Lower leg skin (tissue), 4 donors: ENCODE measurements around the gene SLC5A5. TPM values are rescaled to one million over a fixed set of nuclear protein-coding genes. Genes with fewer than 3 reads are reported as not detected.

Source experiments
- DNase-seq, 2 donors: peaks; one replicate each; pipeline ENCODE4 v3.0.0-alpha.2; 2019; ENCODE audit warnings: low spot score in 2 of 2
- H3K4me3 ChIP-seq: fragments of 200-600 bp; sonication (generic); 2 replicates; pipeline ENCODE4 v1.5.1; 2017; ENCODE audit warnings: mild to moderate bottlenecking, low read depth; ENCODE audit not compliant: poor library complexity, severe bottlenecking
- POLR2A ChIP-seq, 2 donors: fragments of 450-650 bp; IDR thresholded peaks; one replicate each; pipeline ENCODE4 v1.6.1; 2016 to 2017; ENCODE audit warnings: antibody characterized with exemption in 2 of 2, mild to moderate bottlenecking in 1 of 2, moderate library complexity in 1 of 2
- WGBS, 2 donors: methylation state at CpG; one replicate each; pipeline ENCODE4 v1.1.5; 2018; 5-methylcytosine and 5-hydroxymethylcytosine counted together
- intact Hi-C: fragments of 100-400 bp; cut with DNase I; formaldehyde crosslinking; loops from one replicate; pipeline ENCODE4 v1.15.0; 2023; ENCODE audit warnings: low total_unique reads
- total RNA-seq, 4 donors: library from RNA; depleted of rRNA; stranded (reverse); fragments of >200 nt; gene quantifications; one replicate each; pipeline ENCODE4 v1.1.0, GENCODE V29; 2016
- TF ChIP-seq, protein P1 (sequence below), 3 donors: fragments of 450-650 bp; IDR thresholded peaks; one replicate each; pipeline ENCODE4 v1.5.1; 2016; ENCODE audit warnings: antibody characterized with exemption in 3 of 3, mild to moderate bottlenecking in 3 of 3, moderate library complexity in 2 of 3

The SLC5A5 gene
- total RNA-seq, 4 donors from 2014 or later = not detected

DNA sequence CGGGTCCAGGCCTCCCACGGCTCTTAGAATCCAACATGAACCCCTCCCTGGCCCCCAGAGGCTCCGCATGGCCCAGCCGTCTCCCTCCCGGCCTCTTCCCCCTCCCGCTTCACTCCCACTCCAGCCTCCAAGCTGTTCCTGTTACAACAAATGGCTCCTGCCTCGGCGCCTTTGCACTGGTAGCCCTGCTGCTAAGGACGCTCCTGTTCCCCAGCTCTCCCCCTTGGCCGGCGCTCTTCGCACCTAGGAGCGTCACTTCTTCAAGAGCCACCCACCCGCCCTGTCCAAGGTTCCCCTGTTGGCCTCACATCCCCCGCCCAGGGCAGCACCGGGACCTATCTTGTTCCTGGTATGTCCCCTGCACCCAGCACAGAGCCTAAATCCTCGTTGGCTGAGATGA, 70.4 kb downstream of the SLC5A5 start:
- TF ChIP-seq, protein P1, sequence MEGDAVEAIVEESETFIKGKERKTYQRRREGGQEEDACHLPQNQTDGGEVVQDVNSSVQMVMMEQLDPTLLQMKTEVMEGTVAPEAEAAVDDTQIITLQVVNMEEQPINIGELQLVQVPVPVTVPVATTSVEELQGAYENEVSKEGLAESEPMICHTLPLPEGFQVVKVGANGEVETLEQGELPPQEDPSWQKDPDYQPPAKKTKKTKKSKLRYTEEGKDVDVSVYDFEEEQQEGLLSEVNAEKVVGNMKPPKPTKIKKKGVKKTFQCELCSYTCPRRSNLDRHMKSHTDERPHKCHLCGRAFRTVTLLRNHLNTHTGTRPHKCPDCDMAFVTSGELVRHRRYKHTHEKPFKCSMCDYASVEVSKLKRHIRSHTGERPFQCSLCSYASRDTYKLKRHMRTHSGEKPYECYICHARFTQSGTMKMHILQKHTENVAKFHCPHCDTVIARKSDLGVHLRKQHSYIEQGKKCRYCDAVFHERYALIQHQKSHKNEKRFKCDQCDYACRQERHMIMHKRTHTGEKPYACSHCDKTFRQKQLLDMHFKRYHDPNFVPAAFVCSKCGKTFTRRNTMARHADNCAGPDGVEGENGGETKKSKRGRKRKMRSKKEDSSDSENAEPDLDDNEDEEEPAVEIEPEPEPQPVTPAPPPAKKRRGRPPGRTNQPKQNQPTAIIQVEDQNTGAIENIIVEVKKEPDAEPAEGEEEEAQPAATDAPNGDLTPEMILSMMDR (IDR thresholded peaks at IDR 0.05) = no peak
- no peak for TF ChIP-seq POLR2A (IDR thresholded peaks at IDR 0.05)
- intact Hi-C loops = loop anchor here (5.0 to 10.0 kb wide), 2 partner anchors 50 to 123 kb away; no protein-coding TSS in a partner anchor
- WGBS, 2 donors = 73 to 77% methylated on average over 17 of the region's 17 CpGs
- DNase-seq = no peak
- H3K4me3 ChIP-seq = no peak overlapping the region

DNA sequence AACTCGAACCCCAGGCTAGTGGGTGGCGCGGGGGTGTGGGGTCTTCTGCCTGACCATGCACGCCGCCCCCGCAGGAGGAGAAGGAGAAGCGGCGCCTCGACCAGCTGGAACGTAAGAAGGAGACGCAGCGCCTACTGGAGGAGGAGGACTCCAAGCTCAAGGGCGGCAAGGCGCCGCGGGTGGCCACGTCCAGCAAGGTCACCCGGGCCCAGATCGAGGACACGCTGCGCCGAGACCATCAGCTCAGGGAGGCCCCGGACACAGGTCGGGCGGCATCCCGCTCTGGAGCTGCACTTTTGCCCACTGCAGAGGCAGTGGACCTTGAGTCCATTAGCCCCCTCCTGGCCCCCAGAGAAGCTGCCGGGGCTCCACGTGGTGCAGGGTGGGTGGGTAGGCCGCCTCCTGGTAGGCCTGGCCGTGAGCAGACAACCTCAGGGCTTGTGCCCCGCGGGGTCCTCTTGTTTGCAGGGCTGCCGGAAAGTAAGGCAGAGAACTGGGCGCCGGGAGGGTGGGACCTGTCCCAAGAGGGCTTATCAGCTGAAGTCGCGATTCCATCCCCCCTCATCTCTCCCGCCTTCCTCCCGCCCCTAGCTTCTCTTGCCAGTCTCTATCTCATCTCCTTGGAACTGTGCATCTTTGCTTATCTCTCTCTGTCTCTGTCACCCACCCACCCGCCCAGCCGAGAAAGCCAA, 71.0 kb downstream of the SLC5A5 start:
- TF ChIP-seq POLR2A (IDR thresholded peaks at IDR 0.05) = no peak
- TF ChIP-seq, protein P1 (IDR thresholded peaks at IDR 0.05) = no peak
- intact Hi-C loops = loop anchor here (5.0 to 10.0 kb wide), 2 partner anchors 50 to 122 kb away; no protein-coding TSS in a partner anchor
- H3K4me3 ChIP-seq = no peak overlapping the region
- WGBS, 2 donors = 73 to 74% methylated on average over 33 to 39 of the region's 41 CpGs
- no peak for DNase-seq

DNA sequence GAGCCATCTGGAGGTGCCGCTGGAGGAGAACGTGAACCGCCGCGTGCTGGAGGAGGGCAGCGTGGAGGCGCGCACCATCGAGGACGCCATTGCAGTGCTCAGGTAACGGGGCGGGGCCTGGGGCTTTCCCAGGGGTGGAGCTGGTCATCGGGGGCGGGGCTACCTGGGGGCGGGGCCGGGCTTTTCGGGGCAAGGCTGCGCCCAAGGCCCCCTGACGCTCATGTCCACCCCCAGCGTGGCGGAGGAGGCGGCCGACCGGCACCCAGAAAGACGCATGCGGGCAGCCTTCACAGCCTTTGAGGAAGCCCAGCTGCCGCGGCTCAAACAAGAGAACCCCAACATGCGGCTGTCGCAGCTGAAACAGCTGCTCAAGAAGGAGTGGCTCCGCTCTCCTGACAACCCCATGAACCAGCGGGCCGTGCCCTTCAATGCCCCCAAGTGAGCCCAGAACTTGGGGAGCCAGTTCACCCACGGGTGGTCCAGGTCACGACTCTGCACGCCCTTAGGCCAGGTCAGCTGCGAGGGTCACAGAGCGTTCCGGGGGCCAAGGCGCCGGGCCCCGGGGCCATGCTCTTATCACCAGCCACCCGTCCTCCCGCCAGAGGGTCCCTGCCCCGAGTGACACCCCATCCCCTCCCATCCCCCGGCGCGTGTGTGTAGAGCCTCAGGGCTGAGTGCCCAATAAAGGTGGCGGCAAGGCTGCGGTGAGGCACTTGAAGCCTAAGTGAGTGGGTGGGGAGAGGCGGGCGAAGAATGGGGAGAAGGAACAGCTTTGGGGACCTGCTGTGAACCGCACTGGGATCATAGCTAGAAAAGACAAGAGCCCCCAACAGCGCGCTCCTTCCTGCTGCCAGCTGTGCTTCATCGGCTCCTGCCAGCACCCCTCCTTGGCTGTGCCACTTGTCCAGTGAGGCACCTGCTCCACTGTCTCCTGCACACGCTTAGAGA, 71.8 kb downstream of the SLC5A5 start:
- TF ChIP-seq POLR2A (IDR thresholded peaks at IDR 0.05) = no peak
- TF ChIP-seq, protein P1 (IDR thresholded peaks at IDR 0.05) = no peak
- no peak for DNase-seq
- intact Hi-C loops = loop anchor here (5.0 to 10.0 kb wide), 2 partner anchors 49 to 121 kb away; no protein-coding TSS in a partner anchor
- H3K4me3 ChIP-seq = no peak overlapping the region
- 56 to 66% methylated on average over 46 to 51 of the region's 57 CpGs for WGBS, 2 donors

DNA sequence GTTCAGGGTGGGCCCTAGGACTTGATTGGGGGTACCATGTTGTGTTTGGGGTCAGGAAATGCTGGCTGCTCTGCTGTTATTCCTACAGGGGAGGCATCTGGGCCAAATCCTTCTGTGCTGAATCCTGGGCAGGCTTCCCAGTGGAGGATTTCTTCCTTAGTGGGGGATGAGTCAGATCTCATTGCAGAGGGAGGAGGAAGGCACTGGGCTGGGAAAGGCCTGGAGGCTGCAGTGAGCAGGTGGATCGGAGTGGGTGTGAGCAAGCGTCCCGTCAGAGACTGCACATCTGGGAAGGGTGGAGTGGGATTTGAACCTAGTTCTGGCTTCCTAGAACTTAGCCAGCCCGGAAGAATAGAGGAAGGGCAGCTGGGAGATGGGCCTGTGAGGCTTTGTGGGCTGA, 72.6 kb downstream of the SLC5A5 start:
- TF ChIP-seq, protein P1 (IDR thresholded peaks at IDR 0.05) = no peak
- no peak for TF ChIP-seq POLR2A (IDR thresholded peaks at IDR 0.05)
- WGBS, 2 donors = 33 to 72% methylated on average over 4 of the region's 4 CpGs
- H3K4me3 ChIP-seq = no peak overlapping the region
- no peak for DNase-seq
- intact Hi-C loops = loop anchor here (5.0 to 10.0 kb wide), 2 partner anchors 48 to 120 kb away; no protein-coding TSS in a partner anchor

Other genes with a start within 250 kb of the SLC5A5 start
- gene UNC13A, start 183.6 kb upstream of the SLC5A5 start, total RNA-seq = not detected
- gene MAP1S, start 152.5 kb upstream of the SLC5A5 start, total RNA-seq = 10 to 100 TPM; 10.8 to 32.7 (median 24.5) TPM
- 10 to 100 TPM; 38.7 to 78.4 (median 56.3) TPM for gene FCHO1, start 120.5 kb upstream of the SLC5A5 start, total RNA-seq
- gene B3GNT3, start 76.8 kb upstream of the SLC5A5 start, total RNA-seq = 10 to 100 TPM in 2 of 4 donors, 1 to 10 TPM in 2; 2.9 to 18.3 (median 10.7) TPM
- gene INSL3, start 50.4 kb upstream of the SLC5A5 start, total RNA-seq = not detected
- gene JAK3, start 24.0 kb upstream of the SLC5A5 start, total RNA-seq = 1 to 10 TPM; 2.1 to 4.0 (median 3.7) TPM
- 1,000 to 10,000 TPM; 2,094 to 3,301 (median 2,396) TPM for gene RPL18A, start 12.0 kb upstream of the SLC5A5 start, total RNA-seq
- 10 to 100 TPM; 32.6 to 91.9 (median 47.4) TPM for gene CCDC124, start 61.1 kb downstream of the SLC5A5 start, total RNA-seq
- gene KCNN1, start 95.2 kb downstream of the SLC5A5 start, total RNA-seq = under 1 TPM in 1 of 4 donors, not detected in 3; 0.36 TPM
- 10 to 100 TPM; 54.1 to 92.8 (median 73.5) TPM for gene ARRDC2, start 136.2 kb downstream of the SLC5A5 start, total RNA-seq
- under 1 TPM in 2 of 4 donors, not detected in 2; 0.34 to 0.58 TPM for gene IL12RB1, start 215.0 kb downstream of the SLC5A5 start, total RNA-seq
- 10 to 100 TPM; 12.9 to 19.8 (median 17.0) TPM for gene MAST3, start 225.8 kb downstream of the SLC5A5 start, total RNA-seq